ENCODE data around the gene SIRT3. TPM values are rescaled to one million over a fixed set of nuclear protein-coding genes. Genes with fewer than 3 reads are reported as not detected.

SIRT3 gene
- total RNA-seq, 1 experiment from 2014 or later = 13.9 TPM

- Histone ChIP-seq H3K79me1 (ENCODE audit: insufficient read depth, low read depth, low read length, poor library complexity, severe bottlenecking) (no peaks in the 10 kb centered on the region), H3K9ac (ENCODE audit: extremely low read depth, insufficient read length, low read length) (no peak overlapping the region), H3K14ac (ENCODE audit: insufficient read depth, low read length) (no peak overlapping the region), H3K9me3 (ENCODE audit: control insufficient read depth, low read depth, low read length) (no peaks in the 10 kb centered on the region), H4K20me1 (ENCODE audit: control insufficient read depth, insufficient read depth, insufficient read length) (no peaks in the 10 kb centered on the region), H3K4me1 (ENCODE audit: insufficient read depth, low read length) (no peaks in the 10 kb centered on the region), H3K4me2 (ENCODE audit: insufficient read depth, insufficient read length, low read length) (no peak overlapping the region), H4K91ac (ENCODE audit: insufficient read length, low read depth, low read length) (no peak overlapping the region), H3K79me2 (ENCODE audit: insufficient read depth, low read length) (no peaks in the 10 kb centered on the region), H4K5ac (ENCODE audit: insufficient read length, low read depth, low read length) (no peak overlapping the region), H2BK20ac (ENCODE audit: low read depth, low read length, poor library complexity, severe bottlenecking) (no peak overlapping the region), H2BK15ac (ENCODE audit: low read depth, low read length) (no peak overlapping the region), H3K56ac (ENCODE audit: insufficient read length, low read depth, low read length) (no peak overlapping the region), H3K18ac (ENCODE audit: insufficient read length, low read depth, low read length) (no peak overlapping the region), H3K23ac (ENCODE audit: insufficient read length, low read depth, low read length) (no peak overlapping the region), H3K4ac (ENCODE audit: low read depth, low read length) (no peak overlapping the region), H4K8ac (replicated peaks; ENCODE audit: insufficient read length, low read depth, low read length) (no peak overlapping the region), H3K23me2 (ENCODE audit: insufficient read length, low read depth, low read length, poor library complexity, severe bottlenecking) (no peaks in the 10 kb centered on the region), H2BK12ac (ENCODE audit: insufficient read length, low read depth, low read length) (no peak overlapping the region), H3T11ph (ENCODE audit: low read length) (no peak overlapping the region), H2BK120ac (ENCODE audit: low read depth, low read length, poor library complexity, severe bottlenecking) (no peak overlapping the region), H3K27ac (ENCODE audit: insufficient read length, low read depth, low read length) (no peak overlapping the region), H2AFZ (ENCODE audit: low read length) (no peak overlapping the region), H2BK5ac (ENCODE audit: insufficient read length, low read length) (no peak overlapping the region), H3K27me3 (ENCODE audit: insufficient read depth, low read length) (no peaks in the 10 kb centered on the region), H2AK5ac (ENCODE audit: insufficient read length, low read length) (no peak overlapping the region)
- peaks cover 0 to 5% of the 10 kb centered on the region in 2 experiments; a peak in 2 of 4 replicates for H3K4me1 Mint-ChIP-seq
- peaks cover 22 to 33% (median 26%) of the 10 kb centered on the region in 3 experiments for H3K36me3 Mint-ChIP-seq (ENCODE audit: insufficient read depth in 1 of 3, low read depth in 3 of 3)
- H3K4me3 Mint-ChIP-seq = no peak overlapping the region
- TF ChIP-seq, protein P1, sequence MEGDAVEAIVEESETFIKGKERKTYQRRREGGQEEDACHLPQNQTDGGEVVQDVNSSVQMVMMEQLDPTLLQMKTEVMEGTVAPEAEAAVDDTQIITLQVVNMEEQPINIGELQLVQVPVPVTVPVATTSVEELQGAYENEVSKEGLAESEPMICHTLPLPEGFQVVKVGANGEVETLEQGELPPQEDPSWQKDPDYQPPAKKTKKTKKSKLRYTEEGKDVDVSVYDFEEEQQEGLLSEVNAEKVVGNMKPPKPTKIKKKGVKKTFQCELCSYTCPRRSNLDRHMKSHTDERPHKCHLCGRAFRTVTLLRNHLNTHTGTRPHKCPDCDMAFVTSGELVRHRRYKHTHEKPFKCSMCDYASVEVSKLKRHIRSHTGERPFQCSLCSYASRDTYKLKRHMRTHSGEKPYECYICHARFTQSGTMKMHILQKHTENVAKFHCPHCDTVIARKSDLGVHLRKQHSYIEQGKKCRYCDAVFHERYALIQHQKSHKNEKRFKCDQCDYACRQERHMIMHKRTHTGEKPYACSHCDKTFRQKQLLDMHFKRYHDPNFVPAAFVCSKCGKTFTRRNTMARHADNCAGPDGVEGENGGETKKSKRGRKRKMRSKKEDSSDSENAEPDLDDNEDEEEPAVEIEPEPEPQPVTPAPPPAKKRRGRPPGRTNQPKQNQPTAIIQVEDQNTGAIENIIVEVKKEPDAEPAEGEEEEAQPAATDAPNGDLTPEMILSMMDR (conservative IDR thresholded peaks at IDR 0.05) = no peak
- no CpG with 5 or more reads among the region's 3 CpGs for WGBS (ENCODE audit: extremely low coverage, insufficient read length, low lambda C conversion rate)
- H3K27me3 Mint-ChIP-seq (ENCODE audit: low read depth) = no peaks in the 10 kb centered on the region; the same call in 1 of the 2 replicates
- DNase-seq = no peak
- H3K9me3 Mint-ChIP-seq = no peaks in the 10 kb centered on the region; a peak in 1 of 5 replicates
- no peak overlapping the region for H3K27ac Mint-ChIP-seq
Measured at GRCh38 chr11:255176-255575, 19.0 kb upstream of the SIRT3 start.

All from H9 (cell line).